Endothelial cell (in vitro differentiated cells): ENCODE measurements around the gene RD3L. TPM values are rescaled to one million over a fixed set of nuclear protein-coding genes. Genes with fewer than 3 reads are reported as not detected.

Experiments used
- DNase-seq: peaks from one replicate; pipeline ENCODE4 v3.0.0; 2021; ENCODE audit warnings: low spot score
- H3K27ac Mint-ChIP-seq: one replicate; pipeline ENCODE4 v1.8.0; 2021; ENCODE audit warnings: mixed read lengths, inconsistent platforms; ENCODE audit not compliant: unreplicated experiment
- H3K27me3 Mint-ChIP-seq: one replicate; pipeline ENCODE4 v1.8.0; 2021; ENCODE audit warnings: mild to moderate bottlenecking, moderate library complexity, mixed read lengths, inconsistent platforms; ENCODE audit not compliant: unreplicated experiment
- H3K36me3 Mint-ChIP-seq: one replicate; pipeline ENCODE4 v1.8.0; 2021; ENCODE audit warnings: mild to moderate bottlenecking, low read depth, mixed read lengths, inconsistent platforms; ENCODE audit not compliant: unreplicated experiment
- H3K4me1 Mint-ChIP-seq: one replicate; pipeline ENCODE4 v1.8.0; 2021; ENCODE audit warnings: mild to moderate bottlenecking, mixed read lengths, inconsistent platforms; ENCODE audit not compliant: unreplicated experiment
- H3K4me3 Mint-ChIP-seq: one replicate; pipeline ENCODE4 v1.8.0; 2021; ENCODE audit warnings: mild to moderate bottlenecking, mixed read lengths, inconsistent platforms; ENCODE audit not compliant: unreplicated experiment
- H3K9me3 Mint-ChIP-seq: one replicate; pipeline ENCODE4 v1.8.0; 2021; ENCODE audit warnings: mixed read lengths, inconsistent platforms; ENCODE audit not compliant: unreplicated experiment
- CTCF ChIP-seq: fragments of 200-600 bp; sonication (generic); IDR thresholded peaks from one replicate; pipeline ENCODE4 v1.5.0; 2021; ENCODE audit warnings: antibody characterized with exemption; ENCODE audit not compliant: unreplicated experiment
- total RNA-seq: library from RNA; stranded (reverse); fragmentation: NEBNext Ultra II Directional; extraction: Animal tissue kit (Norgen Biotek cat#: 25700); gene quantifications from one replicate; pipeline ENCODE4 v1.2.1, GENCODE V29; 2021; ENCODE audit not compliant: unreplicated experiment

Gene RD3L
- total RNA-seq, 1 donor from 2014 or later = not detected

GRCh38 chr14:103920981-103921854 lies 21.1 kb downstream of the RD3L start:
- peak; percentile 99 for DNase-seq
- Mint-ChIP-seq H3K36me3 (peaks cover 4% of the 10 kb centered on the region), H3K27me3 (peaks cover 3% of the 10 kb centered on the region), H3K9me3 (no peaks in the 10 kb centered on the region), H3K4me3 (peak overlapping the region; percentile 94), H3K27ac (peak overlapping the region; percentile 77), H3K4me1 (peaks cover 16% of the 10 kb centered on the region)
- peak; percentile 95 for TF ChIP-seq CTCF

- Mint-ChIP-seq H3K4me3 (no peak overlapping the region), H3K27me3 (peaks cover 3% of the 10 kb centered on the region), H3K9me3 (no peaks in the 10 kb centered on the region), H3K36me3 (peaks cover 20% of the 10 kb centered on the region), H3K4me1 (peaks cover 6% of the 10 kb centered on the region), H3K27ac (no peak overlapping the region)
- no peak for DNase-seq
- no peak for TF ChIP-seq CTCF
Observed at GRCh38 chr14:103916636-103917262, 25.6 kb downstream of the RD3L start.

GRCh38 chr14:103915616-103916015 lies 26.7 kb downstream of the RD3L start:
- Mint-ChIP-seq H3K27me3 (peaks cover 1% of the 10 kb centered on the region), H3K36me3 (peaks cover 22% of the 10 kb centered on the region), H3K9me3 (no peaks in the 10 kb centered on the region), H3K4me1 (peaks cover 1% of the 10 kb centered on the region), H3K27ac (peak overlapping the region; percentile 65), H3K4me3 (no peak overlapping the region)
- no peak for TF ChIP-seq CTCF
- DNase-seq = no peak

- Mint-ChIP-seq H3K9me3 (no peaks in the 10 kb centered on the region), H3K27me3 (no peaks in the 10 kb centered on the region), H3K27ac (no peak overlapping the region), H3K4me3 (no peak overlapping the region), H3K36me3 (peaks cover 18% of the 10 kb centered on the region), H3K4me1 (peaks cover 4% of the 10 kb centered on the region)
- no peak for TF ChIP-seq CTCF
- DNase-seq = no peak
Observed at GRCh38 chr14:103910984-103911383, 31.3 kb downstream of the RD3L start.
